ENCODE measurements around the gene C10orf71.

GRCh38 chr10:49308881-49309280 lies 9.9 kb downstream of the C10orf71 start:
- no peak for TF ChIP-seq CTCF (IDR thresholded peaks at IDR 0.05)
- no peak for TF ChIP-seq POLR2A (IDR thresholded peaks at IDR 0.05)
- TF ChIP-seq EP300 (IDR thresholded peaks at IDR 0.05) = no peak
